Cardiac septum (tissue), 1 donor: Measurements from ENCODE around the gene PKD1. TPM values are rescaled to one million over a fixed set of nuclear protein-coding genes. Genes with fewer than 3 reads are reported as not detected.
"Not testable (repeated sequence)": the region's sequence is repeated elsewhere in the genome, so short reads cannot be mapped to it uniquely, and the experiment has no call there.

Experiments
- DNase-seq: peaks from one replicate; pipeline ENCODE4 v3.0.0-alpha.2; 2020; ENCODE audit warnings: low spot score
- intact Hi-C: fragments of 100-400 bp; cut with DNase I; formaldehyde crosslinking; loops from one replicate; pipeline ENCODE4 v1.14.0; 2022
- long read RNA-seq: library from polyadenylated mRNA; unstranded; transcript quantifications from one replicate; pipeline ENCODE4 v2.0.0, GENCODE V29; 2021
- total RNA-seq: library from RNA; stranded (reverse); fragmentation: NEBNext Ultra II Directional; extraction: Animal tissue kit (Norgen Biotek cat#: 25700); gene quantifications from one replicate; pipeline ENCODE4 v1.2.1, GENCODE V29; 2021
- donor health status: DM: no; HTN: no; CAD: no.

The PKD1 gene
- 178 TPM for total RNA-seq
- long read RNA-seq, transcript PKD1-208 (3 exons, 1,140 nt): major isoform, 8 of 152 reads
- long read RNA-seq, partial matches to known transcripts: 88 of 152 reads
- long read RNA-seq, other reads (novel, unspliced or antisense): 55 of 152 reads

DNA sequence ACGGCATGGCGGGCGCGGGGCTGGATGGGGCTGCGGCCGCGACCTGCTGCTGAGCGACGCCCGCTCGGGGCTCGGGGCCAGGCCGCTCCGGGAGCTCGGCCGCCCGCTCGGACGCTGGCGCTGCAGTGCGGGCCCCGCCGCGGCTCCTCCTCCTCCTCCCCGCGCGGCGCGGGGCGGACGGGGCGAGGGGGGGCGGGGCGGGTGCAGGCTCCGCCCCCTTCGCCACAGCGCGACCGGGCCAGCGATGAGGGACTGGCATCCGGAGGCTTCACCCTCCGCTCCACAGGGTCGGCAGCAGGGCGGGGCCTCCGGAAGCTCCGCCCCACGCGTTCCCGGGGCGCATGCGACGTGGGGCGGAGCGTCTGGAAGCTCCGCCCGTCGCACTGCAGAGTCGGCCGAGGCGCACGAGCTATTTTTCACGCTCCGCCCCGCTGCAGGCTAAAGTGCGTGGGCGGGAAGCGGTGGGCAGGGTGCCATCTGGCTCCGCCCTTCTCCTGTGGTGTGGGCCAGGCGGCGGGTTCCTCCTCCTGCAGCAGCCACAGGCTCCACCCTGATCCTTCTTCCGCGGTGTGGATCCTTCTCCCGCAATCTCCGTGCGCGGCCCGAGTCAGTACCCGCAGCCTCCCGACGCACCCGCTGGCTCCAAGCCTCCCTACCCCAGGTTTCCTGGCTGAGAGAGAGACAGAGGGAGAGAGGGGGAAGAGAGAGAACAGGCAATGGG, at the start of gene PKD1:
TSS of gene PKD1 (minus strand) at position 129 of the 721 bp plus-strand sequence. CDS start 209 bp downstream, outside the sequence.
- DNase-seq: peak; percentile 97
- intact Hi-C loops: not testable (repeated sequence)

DNA sequence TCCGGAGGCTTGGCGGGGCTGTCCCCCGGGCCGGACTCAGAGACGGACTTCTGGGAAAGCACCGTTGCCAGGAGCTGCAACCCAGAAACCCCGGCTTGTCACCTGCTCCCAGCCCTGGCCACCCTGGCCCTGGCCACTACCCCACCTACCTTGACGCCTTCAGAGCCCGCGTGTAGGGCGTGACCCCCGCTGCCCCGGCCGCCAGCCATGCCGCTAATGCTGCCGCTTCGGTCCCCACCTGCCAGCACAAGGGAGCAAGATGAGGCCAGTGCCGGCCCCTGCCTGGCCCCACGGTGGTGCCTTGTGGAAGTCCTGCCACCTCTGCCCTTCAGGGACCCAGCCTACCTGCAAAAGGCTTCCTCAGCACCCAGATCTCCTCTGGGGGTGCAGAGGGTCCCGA, 49.3 kb upstream of the PKD1 start:
- intact Hi-C loops: no loop called here
- DNase-seq: no peak

DNA sequence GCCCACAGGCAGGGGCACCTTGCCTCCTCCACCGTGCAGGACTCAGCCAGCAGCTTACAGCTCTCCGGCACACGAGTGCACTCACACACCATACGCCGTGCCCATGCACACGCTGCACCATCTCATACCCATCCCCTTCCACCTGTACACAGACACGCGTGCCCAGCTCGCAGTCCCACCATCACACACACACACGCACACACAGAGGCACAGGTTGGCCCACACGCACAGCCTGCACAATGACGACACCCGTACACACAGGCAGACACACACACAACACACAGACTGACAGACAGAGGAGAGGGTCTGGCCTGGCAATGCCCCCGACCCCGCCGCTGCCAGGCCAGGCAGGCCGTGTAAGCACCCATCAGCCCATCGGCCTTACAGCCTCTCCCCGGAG, 48.6 kb upstream of the PKD1 start:
- intact Hi-C loops: no loop called here
- DNase-seq: no peak

DNA sequence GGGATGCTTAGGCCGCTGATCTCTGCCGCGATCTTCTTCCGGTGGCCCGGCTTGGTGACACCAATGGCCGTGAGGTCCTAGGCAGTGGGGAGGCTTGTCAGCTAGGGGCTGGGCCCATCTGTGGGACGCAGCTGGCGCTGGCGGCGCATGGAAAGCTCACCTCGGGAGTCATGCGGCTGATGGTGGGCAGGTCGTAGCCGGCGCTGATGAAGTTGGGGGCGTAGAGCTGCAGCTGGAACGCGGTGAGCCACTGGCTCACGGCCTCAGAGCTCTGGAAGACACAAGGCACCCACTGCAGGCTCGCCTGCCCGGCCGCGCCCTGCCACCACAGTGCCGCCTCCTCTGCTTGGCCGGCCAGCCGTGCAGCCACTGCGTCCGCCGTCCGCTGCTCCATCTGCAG, 48.0 kb upstream of the PKD1 start:
- DNase-seq: no peak
- intact Hi-C loops: no loop called here

DNA sequence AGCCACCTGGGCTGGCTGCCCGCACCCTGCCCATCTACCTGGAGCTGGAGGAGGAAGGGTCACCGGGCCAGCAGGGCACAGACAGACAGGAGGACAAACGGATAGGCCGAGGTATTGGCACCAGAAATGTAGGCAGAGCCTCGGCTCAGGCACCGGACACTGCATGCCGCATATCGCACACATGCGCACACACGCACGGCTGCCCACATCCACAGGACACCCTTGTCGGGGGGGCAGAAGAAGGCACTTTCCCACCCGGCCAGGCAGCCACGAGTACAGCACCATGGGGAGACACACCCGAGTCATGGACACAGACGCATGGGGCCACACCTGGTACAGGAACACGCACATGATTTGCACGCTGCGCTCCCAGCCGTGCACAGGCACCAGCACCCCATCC, 46.3 kb upstream of the PKD1 start:
- intact Hi-C loops: no loop called here
- no peak for DNase-seq

DNA sequence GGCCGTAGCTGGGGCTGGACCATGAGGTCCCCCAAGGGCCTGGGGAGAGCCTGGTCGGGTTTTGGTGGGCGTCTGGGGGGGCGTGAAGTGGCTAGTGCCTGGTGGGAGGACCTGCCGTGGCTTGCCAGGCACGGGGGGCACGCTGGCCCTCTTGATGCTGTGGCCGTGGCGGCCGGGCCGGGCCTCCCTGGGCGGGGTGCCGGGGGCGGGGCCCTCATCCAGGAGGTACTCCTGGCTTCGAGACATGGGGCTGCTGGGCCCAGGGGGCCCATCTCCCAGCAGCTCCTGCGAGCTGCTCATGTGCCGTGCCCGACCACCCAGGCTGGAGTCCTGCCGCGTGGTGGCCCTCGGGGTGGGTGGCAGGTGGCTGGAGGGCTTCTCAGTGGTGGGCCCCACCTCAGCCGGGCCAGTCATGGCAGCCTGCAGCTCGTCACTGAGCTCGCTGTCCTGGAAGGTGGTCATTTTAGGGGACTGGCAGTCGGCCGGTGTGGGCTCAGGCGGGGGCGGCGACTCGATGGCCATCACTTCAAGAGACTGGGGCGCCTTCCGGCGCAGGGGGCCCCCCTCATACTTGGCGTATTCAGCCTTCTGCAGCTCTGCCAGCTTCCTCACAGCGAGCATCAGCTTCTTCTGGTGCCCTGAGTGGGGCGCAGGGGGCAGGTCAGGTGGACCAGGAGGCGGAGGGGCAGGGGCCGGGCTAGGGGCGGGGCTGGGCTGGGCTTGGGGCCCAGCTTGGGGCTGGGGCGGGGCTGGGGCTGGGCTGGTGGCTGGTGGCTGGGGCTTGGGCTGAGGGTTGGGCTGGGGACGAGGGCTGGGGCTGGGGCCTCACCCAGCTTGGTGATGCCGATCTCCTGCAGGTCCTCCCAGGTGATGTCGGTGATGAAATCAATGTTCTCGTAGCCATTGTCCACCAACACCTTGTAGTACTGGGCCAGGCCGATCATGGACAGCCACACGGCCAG, 45.5 kb upstream of the PKD1 start:
- DNase-seq: no peak
- intact Hi-C loops: no loop called here

DNA sequence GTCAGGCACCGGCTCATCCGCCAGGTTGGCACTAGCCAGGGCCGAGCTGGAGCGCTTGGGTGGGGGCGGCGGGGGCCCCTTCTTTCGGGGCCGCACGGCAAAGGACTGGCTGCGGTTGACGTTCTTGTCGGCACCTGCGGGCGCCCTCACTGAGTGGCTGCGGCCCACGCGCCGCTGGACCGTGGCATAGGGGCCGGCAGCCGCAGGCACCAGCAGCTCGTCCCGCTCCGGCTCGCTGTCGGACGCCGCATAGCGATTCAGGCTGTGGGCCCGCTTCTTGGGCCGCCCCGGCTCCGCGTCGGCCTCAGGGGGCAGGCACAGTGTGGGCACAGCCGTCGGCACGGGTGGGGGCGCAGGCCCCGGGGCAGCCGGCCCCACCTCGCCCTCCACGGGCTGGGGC, 44.8 kb upstream of the PKD1 start:
- intact Hi-C loops: no loop called here
- DNase-seq: no peak

DNA sequence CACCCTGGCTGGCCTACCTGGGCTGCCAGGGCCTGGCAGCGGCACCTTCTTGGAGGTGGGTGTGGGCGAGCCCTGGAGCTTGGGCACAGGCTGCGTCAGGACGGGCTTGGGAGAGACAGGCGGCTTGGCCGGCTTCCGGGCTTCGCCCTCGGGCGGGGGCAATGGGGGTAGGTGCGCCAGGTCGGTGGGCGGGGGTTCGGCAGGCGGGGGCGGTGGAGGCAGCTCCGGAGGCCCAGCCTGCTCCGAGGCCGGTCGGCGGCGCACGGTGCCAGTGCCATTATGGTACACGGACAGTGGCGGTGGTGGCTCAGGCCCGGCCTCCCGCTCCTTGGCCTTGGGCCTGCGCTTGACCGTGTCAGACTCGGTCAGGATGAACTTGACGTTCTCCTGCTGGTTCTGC, 43.9 kb upstream of the PKD1 start:
- DNase-seq: no peak
- intact Hi-C loops: no loop called here

DNA sequence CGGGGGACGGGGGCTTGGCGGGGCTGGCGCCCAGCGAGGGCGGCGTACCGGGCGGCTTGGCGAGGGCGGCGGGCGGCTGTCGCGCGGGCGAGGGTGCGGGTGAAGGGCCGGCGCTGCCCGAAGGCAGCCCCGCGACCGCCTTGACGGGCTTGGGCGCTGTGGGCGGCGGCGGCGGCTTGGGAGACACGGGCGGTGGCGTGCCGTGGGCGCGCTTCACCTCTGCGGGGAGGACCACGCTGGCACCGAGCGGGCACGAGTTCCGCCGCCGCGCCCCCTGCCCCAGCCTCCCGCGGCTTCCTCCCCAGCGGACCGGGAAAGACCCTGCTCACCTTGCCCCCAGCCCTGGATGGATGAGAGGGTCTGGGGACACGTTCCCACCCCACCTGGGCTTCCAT, 43.4 kb upstream of the PKD1 start:
- DNase-seq: no peak
- intact Hi-C loops: no loop called here

DNA sequence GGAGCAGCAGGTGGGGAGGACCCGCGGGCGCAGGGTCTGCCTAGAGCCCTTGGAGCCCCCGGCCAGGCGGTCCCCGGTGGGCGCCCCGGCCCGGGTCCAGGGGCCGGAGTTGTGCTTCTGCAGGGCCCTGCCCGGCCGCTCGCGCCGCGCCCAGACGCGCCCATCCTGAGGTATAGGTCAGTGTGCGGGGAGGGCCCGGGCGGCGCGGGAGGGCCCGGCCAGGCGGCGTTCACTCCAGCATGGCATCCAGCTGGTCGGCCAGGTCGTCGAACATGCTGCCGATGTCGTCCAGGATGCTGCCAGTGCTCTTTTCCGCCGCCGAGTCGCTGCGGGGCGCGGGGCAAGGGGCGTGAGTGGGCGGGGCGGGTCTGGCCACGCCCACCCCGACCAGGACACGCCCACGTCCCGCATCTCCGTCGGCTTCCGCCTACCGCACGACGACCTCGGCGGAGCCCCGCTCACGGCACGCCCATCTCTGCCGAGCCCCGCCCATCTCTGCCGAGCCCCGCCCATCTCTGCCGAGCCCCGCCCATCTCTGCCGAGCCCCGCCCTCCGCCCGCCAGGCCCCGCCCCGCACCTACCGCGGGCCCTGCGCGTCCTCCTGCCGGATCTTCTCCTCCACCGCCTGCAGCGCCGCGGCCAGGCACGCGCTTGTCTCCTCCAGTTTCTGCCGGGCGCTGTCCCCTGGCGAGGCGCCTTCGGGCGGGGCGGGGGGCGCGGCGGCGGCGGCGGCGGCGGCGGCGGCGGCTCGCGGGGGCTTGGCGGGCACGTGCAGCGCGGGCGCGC, 42.8 kb upstream of the PKD1 start:
- no peak for DNase-seq
- intact Hi-C loops: no loop called here

DNA sequence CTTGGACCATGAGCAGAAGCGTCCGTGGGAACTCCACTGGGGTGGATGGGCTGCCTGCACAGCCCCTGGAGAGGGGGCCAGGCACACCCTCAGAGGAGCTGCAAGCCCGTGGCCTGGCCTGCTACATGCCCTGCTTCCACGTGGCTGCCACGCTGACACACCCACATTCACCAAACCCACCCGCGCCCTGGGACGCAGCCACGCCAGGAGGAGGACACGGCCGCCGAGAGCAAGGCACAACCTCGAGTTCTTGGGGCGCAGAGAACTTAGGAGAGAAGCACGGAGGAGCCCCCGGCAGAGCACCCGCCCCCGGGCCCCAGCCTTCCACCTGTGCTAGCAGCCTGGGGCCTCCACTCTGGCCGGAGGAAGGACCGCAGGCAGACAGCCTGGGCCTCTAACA, 41.9 kb upstream of the PKD1 start:
- no peak for DNase-seq
- intact Hi-C loops: no loop called here

DNA sequence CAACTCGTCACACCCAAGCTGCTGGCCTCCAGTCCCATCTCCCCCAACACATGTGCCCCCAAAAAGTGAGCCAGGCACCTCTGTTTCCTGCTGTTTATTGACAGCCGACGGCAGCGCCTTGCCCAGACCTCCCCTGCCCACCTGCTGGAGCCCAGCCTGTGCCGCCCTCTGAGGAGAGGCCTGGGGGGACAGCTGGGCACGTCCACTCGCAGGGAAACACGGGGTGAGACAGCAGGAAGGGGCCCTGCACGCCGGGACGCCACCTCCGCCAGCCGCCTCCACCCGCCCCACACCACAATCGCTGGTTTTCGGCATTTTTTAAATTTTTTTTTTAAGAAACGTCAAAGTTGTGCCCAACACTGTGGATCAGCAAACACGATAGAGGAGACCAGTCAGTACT, 41.4 kb upstream of the PKD1 start:
- no peak for DNase-seq
- intact Hi-C loops: no loop called here

DNA sequence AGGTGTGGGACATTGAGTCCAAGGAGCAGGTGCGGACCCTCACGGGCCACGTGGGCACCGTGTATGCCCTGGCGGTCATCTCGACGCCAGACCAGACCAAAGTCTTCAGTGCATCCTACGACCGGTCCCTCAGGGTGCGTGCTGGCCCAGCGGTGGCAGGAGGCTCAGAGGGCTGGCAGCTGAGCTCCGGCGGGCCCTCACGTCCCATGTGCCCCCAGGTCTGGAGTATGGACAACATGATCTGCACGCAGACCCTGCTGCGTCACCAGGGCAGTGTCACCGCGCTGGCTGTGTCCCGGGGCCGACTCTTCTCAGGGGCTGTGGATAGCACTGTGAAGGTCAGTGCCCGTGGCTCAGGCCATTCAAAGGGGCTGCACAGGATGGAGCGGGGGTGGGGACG, 40.3 kb upstream of the PKD1 start:
- no peak for DNase-seq
- intact Hi-C loops: no loop called here

DNA sequence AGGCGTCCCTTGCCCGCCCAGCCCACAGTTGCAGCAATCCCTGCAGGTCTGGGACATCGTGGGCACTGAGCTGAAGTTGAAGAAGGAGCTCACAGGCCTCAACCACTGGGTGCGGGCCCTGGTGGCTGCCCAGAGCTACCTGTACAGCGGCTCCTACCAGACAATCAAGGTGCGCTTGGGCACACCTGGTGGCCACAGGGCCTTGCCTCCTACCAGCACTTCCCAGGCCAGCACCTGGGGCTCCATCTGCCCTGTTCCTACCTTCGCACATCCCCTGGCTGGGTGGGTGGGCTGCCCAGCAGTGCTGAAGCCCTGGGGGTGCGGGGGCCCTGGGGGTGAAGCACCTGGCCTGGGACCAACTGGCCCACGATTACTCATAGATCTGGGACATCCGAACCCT, 39.8 kb upstream of the PKD1 start:
- no peak for DNase-seq
- intact Hi-C loops: no loop called here

DNA sequence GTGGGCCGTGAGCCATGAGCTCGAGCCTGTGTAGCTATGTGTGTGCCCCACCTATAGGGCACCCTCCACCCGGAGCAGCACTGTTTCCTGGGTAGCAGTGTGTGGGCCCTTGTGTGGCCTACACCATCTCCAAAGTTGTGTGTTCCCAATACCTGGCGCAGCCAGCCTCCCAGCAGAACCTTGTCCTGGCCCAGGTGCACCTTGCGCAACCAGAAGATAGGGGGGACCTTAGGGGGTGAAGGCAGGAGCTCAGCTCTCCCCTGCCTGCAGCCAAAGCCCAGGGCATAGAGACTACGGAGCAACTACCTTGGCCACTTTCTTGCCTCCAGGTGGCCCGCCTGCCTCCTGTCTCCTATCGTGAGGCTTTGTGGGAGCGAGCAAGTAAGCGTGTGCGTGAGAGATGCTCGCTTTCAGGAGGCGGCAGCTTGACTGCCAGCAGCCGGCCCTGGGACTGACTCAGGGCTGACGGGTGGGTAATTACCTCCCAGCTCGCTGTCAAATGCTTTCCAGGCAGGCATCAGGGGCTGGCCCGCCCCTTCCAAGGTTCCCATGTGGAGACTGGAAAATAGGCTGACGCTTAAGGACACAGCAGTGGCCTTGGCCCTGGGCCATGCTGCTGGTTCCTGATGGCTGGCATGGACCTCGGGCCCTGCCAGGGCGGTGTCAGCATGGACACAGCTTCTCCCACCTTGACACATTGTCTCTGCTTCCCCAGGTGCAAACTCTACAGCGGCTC, 38.9 kb upstream of the PKD1 start:
- DNase-seq: no peak
- intact Hi-C loops: no loop called here

DNA sequence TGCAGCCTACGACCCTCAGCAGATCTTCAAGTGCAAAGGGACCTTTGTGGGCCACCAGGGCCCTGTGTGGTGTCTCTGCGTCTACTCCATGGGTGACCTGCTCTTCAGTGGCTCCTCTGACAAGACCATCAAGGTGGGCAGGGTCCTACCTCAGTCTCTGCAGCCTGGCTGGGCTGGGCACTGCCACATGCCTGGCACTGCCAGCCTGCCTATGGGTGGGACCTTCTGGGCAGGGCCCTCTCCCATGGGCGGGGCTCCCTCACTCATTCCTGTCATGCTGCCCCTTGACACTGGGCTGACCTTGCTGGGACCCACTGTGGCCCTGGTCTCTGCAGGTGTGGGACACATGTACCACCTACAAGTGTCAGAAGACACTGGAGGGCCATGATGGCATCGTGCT, 38.2 kb upstream of the PKD1 start:
- no peak for DNase-seq
- intact Hi-C loops: no loop called here

DNA sequence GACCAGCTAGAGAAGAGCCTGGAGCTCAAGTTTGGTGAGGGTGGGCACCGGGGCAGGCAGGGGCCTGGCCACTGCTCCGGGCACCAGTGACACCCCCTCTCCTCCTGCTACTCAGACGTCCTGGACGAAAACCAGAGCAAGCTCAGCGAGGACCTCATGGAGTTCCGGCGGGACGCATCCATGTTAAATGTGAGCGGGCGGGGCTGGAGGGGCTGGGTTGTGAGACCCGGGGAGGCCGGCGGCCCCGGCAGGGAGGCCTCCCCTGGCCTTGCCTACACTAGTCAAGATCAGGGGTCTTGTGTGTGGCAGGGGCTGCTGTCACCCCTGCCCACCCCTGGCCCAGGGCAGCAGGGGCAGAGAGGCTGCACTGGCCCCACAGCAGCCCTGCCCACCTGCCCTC, 37.7 kb upstream of the PKD1 start:
- intact Hi-C loops: no loop called here
- DNase-seq: no peak

DNA sequence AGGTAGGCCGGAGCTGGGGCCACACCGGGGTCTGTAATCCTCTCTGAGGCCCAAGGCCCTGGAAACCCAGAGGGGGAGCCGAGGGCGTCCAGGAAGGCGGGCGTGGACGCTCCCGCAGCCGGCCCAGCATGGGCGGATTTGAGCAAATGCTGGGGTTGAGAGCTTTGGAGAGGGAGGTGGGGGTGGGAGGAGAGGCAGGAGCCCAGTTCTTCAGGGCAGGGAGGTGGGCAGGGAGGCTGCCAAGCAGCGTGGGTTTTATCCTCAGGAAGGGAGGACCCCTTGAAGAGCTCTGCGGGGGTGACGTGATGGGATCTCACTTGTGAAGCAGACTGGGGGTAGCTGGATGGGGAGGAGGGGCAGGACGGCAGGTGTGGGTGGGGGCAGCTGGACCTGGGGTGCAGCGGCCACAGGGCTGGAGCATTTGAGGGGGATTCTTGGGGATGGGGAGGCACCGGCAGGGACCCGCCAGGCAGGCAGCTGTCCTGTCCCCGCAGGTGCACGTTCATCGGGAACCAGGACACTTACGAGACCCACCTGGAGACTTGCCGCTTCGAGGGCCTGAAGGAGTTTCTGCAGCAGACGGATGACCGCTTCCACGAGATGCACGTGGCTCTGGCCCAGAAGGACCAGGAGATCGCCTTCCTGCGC, 37.1 kb upstream of the PKD1 start:
- no peak for DNase-seq
- intact Hi-C loops: no loop called here

DNA sequence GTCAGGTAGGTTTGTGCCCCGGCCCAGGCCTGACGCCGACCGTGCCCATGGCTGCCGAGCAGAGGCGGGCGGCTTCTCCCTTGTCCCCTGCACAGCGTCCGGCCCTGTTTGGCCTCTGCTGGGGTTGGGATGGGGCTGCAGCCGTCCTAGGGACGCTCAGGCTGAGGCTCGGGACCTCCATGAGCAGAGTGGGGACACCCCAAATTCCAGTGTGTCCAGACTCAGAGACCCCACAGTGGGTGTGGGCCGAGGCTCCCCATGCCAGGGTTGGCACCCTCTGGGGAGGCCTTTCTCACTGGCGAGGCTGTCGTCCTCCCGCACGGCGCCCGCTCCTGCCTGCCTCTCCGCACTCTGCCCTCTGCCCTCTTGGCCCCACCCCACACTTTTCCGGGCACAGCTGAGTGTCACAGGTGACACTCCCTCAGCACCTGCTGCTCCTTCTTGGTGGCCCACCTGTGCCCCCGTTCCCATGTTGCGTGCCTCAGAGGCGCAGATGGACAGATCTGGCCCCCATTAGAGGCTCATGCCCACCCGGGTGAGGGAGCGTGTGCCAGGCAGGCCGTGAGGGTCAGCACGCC, 36.0 kb upstream of the PKD1 start:
- intact Hi-C loops: no loop called here
- DNase-seq: no peak
